Fibroblast of gingiva (primary cell): ENCODE results near the gene PIGH.
"Not testable (repeated sequence)": the region's sequence is repeated elsewhere in the genome, so short reads cannot be mapped to it uniquely, and the experiment has no call there.

ENCODE experiments used
- DNase-seq: peaks from one replicate; pipeline ENCODE4 v3.0.0-alpha.2; 2011; ENCODE audit warnings: low read depth

PIGH gene

DNA sequence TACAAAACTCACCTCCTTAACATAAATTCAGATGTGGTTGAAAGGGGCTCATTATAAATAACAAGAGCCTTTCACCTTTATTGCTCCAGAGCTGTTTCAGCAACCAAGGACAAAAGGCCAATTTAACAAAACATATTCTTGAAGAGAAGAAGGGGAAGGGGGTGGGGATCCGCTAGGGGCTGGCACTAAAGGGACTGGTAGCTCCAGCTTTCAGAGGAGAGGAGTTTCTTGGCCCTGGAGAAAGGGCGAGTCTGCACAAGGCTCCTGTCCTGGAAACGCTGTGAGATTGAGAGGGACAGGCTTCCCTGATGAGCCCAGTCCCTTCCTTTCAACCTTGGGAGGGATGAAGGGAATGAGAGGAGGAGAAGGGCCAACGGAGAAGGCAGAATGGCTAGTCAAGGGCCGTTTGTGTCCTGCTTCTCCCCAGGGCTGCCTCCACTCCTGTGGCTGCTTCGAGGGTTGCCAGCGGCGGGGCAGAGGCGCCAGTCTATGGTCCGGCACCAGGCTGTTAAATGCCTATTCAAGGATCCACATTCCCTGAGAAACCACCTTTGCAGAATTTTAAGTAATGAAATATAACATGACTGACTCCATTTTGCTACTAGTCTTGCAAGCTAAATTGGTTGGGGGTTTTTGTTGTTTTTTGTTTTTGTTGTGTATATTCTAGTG lies 9.7 kb upstream of the PIGH start:
- DNase-seq = no peak

- no peak for DNase-seq
Measured at GRCh38 chr14:67607646-67608045, 7.6 kb upstream of the PIGH start.

DNA sequence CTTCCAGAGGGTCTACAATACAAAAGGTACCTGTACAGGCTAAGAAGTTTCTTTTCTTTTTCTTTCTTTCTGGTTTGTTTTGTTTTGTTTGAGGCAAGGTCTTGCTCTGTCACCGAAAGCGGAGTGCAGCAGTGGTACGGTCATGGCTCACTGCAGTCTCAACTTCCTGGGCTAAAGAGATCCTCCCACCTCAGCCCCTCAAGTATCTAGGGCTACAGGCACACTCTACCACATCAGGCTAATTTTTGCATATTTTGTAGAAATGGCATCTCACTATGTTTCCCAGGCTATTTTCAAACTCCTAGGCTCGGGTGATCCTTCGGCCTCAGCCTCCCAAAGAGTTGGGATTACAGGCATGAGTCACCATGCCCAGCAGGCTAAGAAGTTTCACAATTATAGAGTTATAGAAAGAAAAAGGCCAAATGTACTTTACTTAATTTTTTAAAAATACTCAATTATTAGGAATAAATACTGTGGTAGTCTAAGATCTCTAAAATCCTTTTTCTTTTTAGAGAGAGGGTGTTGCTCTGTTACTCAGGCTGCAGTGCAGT lies 3.0 kb upstream of the PIGH start:
- DNase-seq = no peak

DNA sequence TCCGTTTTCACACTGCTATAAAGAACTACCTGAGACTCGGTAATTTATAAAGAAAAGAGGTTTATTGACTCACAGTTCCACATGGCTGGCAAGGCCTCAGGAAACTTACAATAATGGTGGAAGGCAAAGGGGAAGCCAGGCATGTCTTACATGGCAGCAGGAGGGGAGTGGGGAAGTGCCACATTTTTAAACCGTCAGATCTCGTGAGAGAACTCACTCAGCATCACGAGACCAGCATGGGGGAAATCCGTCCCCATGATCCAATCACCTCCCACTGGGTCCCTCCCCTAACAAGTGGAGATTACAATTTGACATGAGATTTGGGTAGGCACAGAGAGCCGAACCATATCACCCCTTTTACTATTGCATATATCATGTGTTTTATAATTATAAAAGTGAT lies 2.0 kb upstream of the PIGH start:
- no peak for DNase-seq

GRCh38 chr14:67600562-67600974 lies 500 bp upstream of the PIGH start:
- DNase-seq = not testable (repeated sequence)

DNA sequence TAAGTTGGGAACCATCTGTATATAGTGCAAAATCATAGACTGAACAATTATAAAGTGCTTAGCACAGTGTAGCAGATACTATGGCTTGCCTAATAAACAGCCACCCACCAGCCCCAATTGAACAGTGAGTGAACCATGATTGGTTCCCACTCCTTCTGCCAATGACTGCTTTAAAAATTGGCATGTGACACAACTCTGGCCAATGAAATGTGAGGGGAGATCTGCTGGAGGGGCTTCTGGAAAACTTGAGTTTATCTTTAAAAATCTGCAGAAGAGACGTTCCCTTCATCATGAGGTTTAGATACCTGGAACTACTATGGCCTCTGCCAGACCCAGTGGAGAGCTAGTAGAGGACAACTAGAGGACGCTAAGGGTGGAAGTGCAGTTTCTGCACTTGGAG lies 4.7 kb downstream of the PIGH start:
- no peak for DNase-seq

GRCh38 chr14:67593650-67594049 lies 6.4 kb downstream of the PIGH start:
- DNase-seq = not testable (repeated sequence)

GRCh38 chr14:67589204-67589770 lies 10.8 kb downstream of the PIGH start:
- DNase-seq = no peak

- no peak for DNase-seq
Measured at GRCh38 chr14:67586369-67586768, 13.7 kb downstream of the PIGH start.

- no peak for DNase-seq
Measured at GRCh38 chr14:67584978-67585377, 15.1 kb downstream of the PIGH start.

- DNase-seq = peak; percentile 24
Measured at GRCh38 chr14:67583711-67584644, 16.1 kb downstream of the PIGH start.

GRCh38 chr14:67582061-67582460 lies 18.0 kb downstream of the PIGH start:
- DNase-seq = no peak

DNA sequence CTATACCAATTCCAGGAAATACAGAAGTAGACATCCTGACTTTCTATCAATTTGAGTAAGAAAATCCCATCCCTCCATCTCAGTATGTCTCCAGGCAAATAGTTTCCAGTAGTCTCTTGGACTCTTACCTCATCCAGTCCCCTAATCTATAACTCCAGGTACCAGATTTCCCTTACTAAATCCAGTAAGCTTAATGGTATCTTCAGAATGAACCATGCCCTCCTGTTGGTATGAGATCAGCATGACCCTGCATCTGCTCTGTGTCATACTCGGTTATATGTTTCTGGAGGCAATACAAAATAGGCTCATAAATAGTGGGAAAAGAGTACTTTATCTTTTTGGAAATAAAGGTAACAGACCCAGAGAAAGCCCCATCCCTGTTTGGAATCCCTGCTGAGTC lies 18.4 kb downstream of the PIGH start:
- no peak for DNase-seq

DNA sequence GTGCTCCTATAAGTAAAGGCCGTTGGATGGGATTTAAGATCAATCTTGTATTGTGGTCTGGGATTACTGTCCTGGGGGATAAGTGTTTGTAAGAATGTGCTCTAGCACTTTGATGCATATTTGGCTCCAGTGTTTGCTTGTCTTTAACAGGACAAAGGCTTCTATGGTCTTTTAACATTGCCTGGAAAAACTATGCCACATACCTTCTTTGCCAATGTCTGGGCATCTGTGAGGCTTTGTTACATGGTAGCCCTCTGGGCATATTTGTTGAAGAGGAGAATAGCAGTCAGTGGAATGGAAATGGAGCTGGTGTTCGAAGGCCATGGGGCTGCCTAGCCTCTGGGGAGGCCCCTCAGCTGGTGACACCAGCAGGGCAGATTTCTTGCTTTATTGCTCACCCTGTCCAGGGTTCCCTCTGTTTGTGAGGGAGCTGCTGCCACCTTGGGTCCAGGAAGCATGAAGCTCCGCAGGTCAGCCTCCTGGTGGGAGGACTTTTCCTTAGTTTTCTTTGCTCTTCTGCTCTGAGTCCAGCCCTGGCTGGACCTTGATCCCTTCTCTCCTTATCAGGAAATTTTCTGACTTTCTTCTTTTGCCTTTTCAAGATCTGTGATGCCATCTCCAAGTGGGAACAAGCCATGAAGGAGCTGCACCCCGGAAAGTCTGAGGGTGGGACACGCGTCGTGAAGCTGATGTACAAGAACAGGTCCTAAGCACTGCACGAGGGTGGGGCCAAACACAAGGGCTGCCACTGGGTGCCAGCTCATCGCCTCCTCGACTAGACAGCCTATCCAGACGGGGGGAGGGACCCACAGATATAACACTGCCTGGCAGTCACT lies 19.5 kb downstream of the PIGH start:
- no peak for DNase-seq

- DNase-seq = no peak
Measured at GRCh38 chr14:67579636-67580035, 20.4 kb downstream of the PIGH start.

DNA sequence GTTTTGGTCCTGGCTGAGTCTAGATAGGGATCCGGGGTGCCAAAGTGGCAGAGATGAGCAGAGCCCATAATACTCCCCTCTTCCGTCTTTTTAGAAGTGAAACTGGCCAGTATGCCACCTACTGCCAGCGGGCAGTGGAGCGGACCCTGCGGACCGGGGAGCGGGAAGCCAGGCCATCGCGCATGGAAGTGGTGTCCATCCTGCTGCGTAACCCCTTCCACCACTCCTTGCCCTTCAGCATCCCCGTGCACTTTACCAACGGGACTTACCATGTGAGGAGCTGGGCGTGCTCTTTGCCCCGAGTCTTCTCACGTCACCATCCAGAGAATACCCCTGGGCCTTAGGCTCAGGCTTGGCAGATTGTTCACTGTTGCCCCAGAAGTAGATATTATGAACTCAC lies 21.0 kb downstream of the PIGH start:
- DNase-seq = no peak

GRCh38 chr14:67577909-67578749 lies 21.9 kb downstream of the PIGH start:
- DNase-seq = no peak

GRCh38 chr14:67577181-67577808 lies 22.8 kb downstream of the PIGH start:
- no peak for DNase-seq

- no peak for DNase-seq
Measured at GRCh38 chr14:67576216-67576955, 23.7 kb downstream of the PIGH start.

DNA sequence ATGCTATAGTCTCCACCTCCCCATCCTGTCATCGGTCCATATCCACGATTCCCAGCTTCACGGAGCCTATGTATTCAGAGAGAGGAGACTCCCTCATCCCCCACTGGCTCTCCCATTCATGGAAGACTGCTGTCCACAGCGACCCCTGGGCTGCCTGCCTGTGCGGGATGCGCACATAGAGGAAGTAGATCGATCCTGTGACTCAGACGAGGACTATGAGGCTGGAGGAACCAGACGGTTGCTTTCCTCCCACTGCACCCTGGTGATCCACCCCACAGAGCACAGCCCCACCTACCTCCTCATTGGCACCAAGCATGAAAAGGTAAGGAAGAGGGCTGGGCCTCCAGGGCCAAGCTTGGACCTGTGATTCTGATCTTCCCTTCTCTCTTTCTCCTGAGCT lies 24.4 kb downstream of the PIGH start:
- DNase-seq = no peak
